B cell (primary cell): Measurements from ENCODE around the gene PDZD7.

Source experiments
- EZH2 ChIP-seq: IDR thresholded peaks from 2 replicates; pipeline ENCODE4 v1.6.1; 2012; ENCODE audit warnings: borderline replicate concordance, low read depth, mild to moderate bottlenecking, moderate library complexity, low read length; ENCODE audit not compliant: insufficient read depth, poor library complexity, severe bottlenecking
- TF ChIP-seq, protein P1 (sequence below): fragments of 200-600 bp; IDR thresholded peaks from one replicate; pipeline ENCODE4 v1.8.0; 2022; ENCODE audit warnings: antibody characterized with exemption, mild to moderate bottlenecking

DNA sequence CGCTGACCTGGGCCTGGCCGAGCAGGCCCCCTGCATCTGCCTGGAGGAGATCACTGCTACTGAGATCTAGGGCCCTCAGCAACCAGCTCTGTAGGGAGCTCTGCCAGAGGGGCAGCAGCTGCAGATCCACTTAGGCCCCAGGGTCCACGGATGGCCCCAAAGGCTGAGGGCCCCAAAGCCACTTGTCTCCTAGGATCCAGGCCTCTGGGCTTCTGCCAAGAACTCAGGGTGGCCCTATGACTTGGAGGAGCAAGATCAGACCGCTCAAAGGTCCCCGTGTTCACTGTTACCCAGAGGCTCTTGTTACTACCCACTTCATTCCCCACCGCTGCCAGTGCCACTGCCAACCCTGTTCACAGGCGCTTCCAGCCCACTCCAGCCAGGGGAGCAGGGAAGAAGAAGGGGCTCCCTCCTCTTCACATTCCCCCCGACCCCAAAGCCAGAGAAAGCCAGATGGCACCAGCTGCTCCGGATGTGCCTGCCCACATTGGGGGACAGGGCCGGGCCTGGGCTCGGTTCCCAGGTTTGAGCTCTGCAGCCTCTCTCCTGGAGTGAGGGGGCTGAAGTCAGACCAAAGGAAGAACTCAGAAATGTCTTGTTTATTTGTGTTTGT is 23.7 kb downstream of the PDZD7 start:
- TF ChIP-seq, protein P1, sequence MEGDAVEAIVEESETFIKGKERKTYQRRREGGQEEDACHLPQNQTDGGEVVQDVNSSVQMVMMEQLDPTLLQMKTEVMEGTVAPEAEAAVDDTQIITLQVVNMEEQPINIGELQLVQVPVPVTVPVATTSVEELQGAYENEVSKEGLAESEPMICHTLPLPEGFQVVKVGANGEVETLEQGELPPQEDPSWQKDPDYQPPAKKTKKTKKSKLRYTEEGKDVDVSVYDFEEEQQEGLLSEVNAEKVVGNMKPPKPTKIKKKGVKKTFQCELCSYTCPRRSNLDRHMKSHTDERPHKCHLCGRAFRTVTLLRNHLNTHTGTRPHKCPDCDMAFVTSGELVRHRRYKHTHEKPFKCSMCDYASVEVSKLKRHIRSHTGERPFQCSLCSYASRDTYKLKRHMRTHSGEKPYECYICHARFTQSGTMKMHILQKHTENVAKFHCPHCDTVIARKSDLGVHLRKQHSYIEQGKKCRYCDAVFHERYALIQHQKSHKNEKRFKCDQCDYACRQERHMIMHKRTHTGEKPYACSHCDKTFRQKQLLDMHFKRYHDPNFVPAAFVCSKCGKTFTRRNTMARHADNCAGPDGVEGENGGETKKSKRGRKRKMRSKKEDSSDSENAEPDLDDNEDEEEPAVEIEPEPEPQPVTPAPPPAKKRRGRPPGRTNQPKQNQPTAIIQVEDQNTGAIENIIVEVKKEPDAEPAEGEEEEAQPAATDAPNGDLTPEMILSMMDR, result no peak
- no peak for TF ChIP-seq EZH2
